IMR-90 (cell line): ENCODE measurements around the gene ADGRD1. TPM values are rescaled to one million over a fixed set of nuclear protein-coding genes. Genes with fewer than 3 reads are reported as not detected.

ENCODE experiments used
- ATAC-seq: fragments of 200-7000 bp; cut with Tn5 transposase; 2 replicates; pipeline ENCODE4 v1.9.1; 2020; ENCODE audit warnings: low read depth, mild to moderate bottlenecking, moderate library complexity
- BruUV-seq: library from RNA; stranded (reverse); fragments of 400-500 nt; replicated peaks from 2 replicates; lab custom pipeline; 2021; lab: Mats Ljungman, UMichigan
- CTCF ChIA-PET: fragments of 300-600 bp; formaldehyde crosslinking; extraction: SDS; loops from one replicate; lab custom pipeline; 2021; ENCODE audit warnings: antibody characterized with exemption; lab: Yijun Ruan, JAX
- POLR2A ChIA-PET: fragments of 300-600 bp; sonication (Branson Sonifier 250); formaldehyde crosslinking; loops from one replicate; lab custom pipeline; 2022; ENCODE audit warnings: antibody characterized with exemption; ENCODE audit not compliant: unreplicated experiment; lab: Charles Lee
- DNase-seq: peaks from one replicate; pipeline ENCODE4 v3.0.0; 2013
- H2AFZ ChIP-seq: replicated peaks from 2 replicates; pipeline ENCODE3; 2013; ENCODE audit warnings: low read length, mild to moderate bottlenecking; ENCODE audit not compliant: poor library complexity
- H2AK5ac ChIP-seq: 2 replicates; pipeline ENCODE4 v1.6.1; 2013; ENCODE audit warnings: low read depth, low read length, inconsistent platforms
- H2AK9ac ChIP-seq: replicated peaks from 2 replicates; pipeline ENCODE3; 2013; ENCODE audit warnings: mild to moderate bottlenecking, low read depth, low read length, moderate library complexity; ENCODE audit not compliant: poor library complexity
- H2BK120ac ChIP-seq: 2 replicates; pipeline ENCODE4 v1.6.1; 2013; ENCODE audit warnings: low read depth, low read length, inconsistent platforms
- H2BK15ac ChIP-seq: 3 replicates; pipeline ENCODE4 v1.6.1; 2013; ENCODE audit warnings: low read depth, low read length, inconsistent platforms
- H2BK20ac ChIP-seq: 2 replicates; pipeline ENCODE4 v1.6.1; 2013; ENCODE audit warnings: low read depth, mild to moderate bottlenecking, inconsistent platforms, low read length, moderate library complexity
- H2BK5ac ChIP-seq: 2 replicates; pipeline ENCODE4 v1.6.1; 2013; ENCODE audit warnings: mild to moderate bottlenecking, low read depth, low read length, inconsistent platforms; ENCODE audit not compliant: poor library complexity, severe bottlenecking
- H3K14ac ChIP-seq: replicated peaks from 2 replicates; pipeline ENCODE4 v1.6.1; 2013; ENCODE audit warnings: low read depth, low read length, inconsistent platforms
- H3K18ac ChIP-seq: 2 replicates; pipeline ENCODE4 v1.6.1; 2013; ENCODE audit warnings: low read depth, low read length, control low read depth
- H3K23ac ChIP-seq: 2 replicates; pipeline ENCODE4 v1.6.1; 2013; ENCODE audit warnings: low read depth, low read length, inconsistent platforms
- H3K27ac ChIP-seq: 2 replicates; pipeline ENCODE4 v1.5.1; 2013; ENCODE audit warnings: mild to moderate bottlenecking, control low read depth, low read length; ENCODE audit not compliant: insufficient read depth
- H3K27me3 ChIP-seq: 2 replicates; pipeline ENCODE4 v1.6.1; 2013; ENCODE audit warnings: low read length; ENCODE audit not compliant: control insufficient read depth, insufficient read depth
- H3K36me3 ChIP-seq: 2 replicates; pipeline ENCODE4 v1.6.1; 2013; ENCODE audit warnings: low read length, mixed read lengths; ENCODE audit not compliant: control insufficient read depth, insufficient read depth
- H3K4ac ChIP-seq: 2 replicates; pipeline ENCODE4 v1.6.1; 2013; ENCODE audit warnings: low read depth, low read length, inconsistent platforms
- H3K4me1 ChIP-seq: 2 replicates; pipeline ENCODE4 v1.6.1; 2013; ENCODE audit warnings: low read length, mixed read lengths; ENCODE audit not compliant: control insufficient read depth, insufficient read depth
- H3K4me2 ChIP-seq: 2 replicates; pipeline ENCODE4 v1.6.1; 2013; ENCODE audit warnings: low read depth, mild to moderate bottlenecking, control low read depth, low read length, moderate library complexity
- H3K4me3 ChIP-seq: 2 replicates; pipeline ENCODE4 v1.5.1; 2013; ENCODE audit warnings: low read depth, mild to moderate bottlenecking, control low read depth, low read length, moderate library complexity; ENCODE audit not compliant: insufficient read depth
- H3K56ac ChIP-seq: 2 replicates; pipeline ENCODE4 v1.6.1; 2013; ENCODE audit warnings: low read length, inconsistent platforms; ENCODE audit not compliant: insufficient read depth; ENCODE audit errors: extremely low read depth
- H3K79me1 ChIP-seq, 2 experiments: 2 replicates each; pipeline ENCODE4 v1.6.1; 2013; ENCODE audit warnings: low read length in 2 of 2, inconsistent platforms in 1 of 2, low read depth in 1 of 2
- H3K9ac ChIP-seq: 2 replicates; pipeline ENCODE4 v1.6.1; 2013; ENCODE audit warnings: low read depth, low read length, control low read depth
- H3K9me1 ChIP-seq: 2 replicates; pipeline ENCODE4 v1.6.1; 2013; ENCODE audit warnings: low read length, inconsistent platforms; ENCODE audit not compliant: insufficient read depth
- H3K9me3 ChIP-seq: 2 replicates; pipeline ENCODE4 v1.6.1; 2013; ENCODE audit warnings: low read length; ENCODE audit not compliant: control insufficient read depth, insufficient read depth
- H4K20me1 ChIP-seq: 2 replicates; pipeline ENCODE4 v1.6.1; 2013; ENCODE audit warnings: low read length, inconsistent platforms; ENCODE audit not compliant: insufficient read depth
- H4K5ac ChIP-seq: 2 replicates; pipeline ENCODE4 v1.6.1; 2013; ENCODE audit warnings: mild to moderate bottlenecking, low read depth, low read length, control low read depth
- H4K8ac ChIP-seq, 2 experiments: 2 replicates each; pipeline ENCODE4 v1.6.1; 2013; ENCODE audit warnings: low read depth in 2 of 2, low read length in 2 of 2, control low read depth in 1 of 2, inconsistent platforms in 1 of 2
- H4K91ac ChIP-seq: 2 replicates; pipeline ENCODE4 v1.6.1; 2013; ENCODE audit warnings: low read depth, low read length, inconsistent platforms; ENCODE audit not compliant: insufficient read depth
- BHLHE40 ChIP-seq: fragments of 150-350 bp; IDR thresholded peaks from 2 replicates; pipeline ENCODE4 v1.6.1; 2016; ENCODE audit warnings: mild to moderate bottlenecking, low read depth, low read length
- CEBPB ChIP-seq: IDR thresholded peaks from 2 replicates; pipeline ENCODE4 v1.6.1; 2012; ENCODE audit warnings: low read depth, low read length, improper control_type of control experiment
- CHD1 ChIP-seq: IDR thresholded peaks from 2 replicates; pipeline ENCODE4 v1.6.1; 2012; ENCODE audit warnings: low read depth, low read length, improper control_type of control experiment
- FOS ChIP-seq: fragments of 150-350 bp; IDR thresholded peaks from 2 replicates; pipeline ENCODE4 v1.6.1; 2016; ENCODE audit warnings: low read depth, low read length
- MAFK ChIP-seq: IDR thresholded peaks from 2 replicates; pipeline ENCODE4 v1.6.1; 2012; ENCODE audit warnings: low read depth, low read length, improper control_type of control experiment
- POLR2A ChIP-seq: IDR thresholded peaks from 2 replicates; pipeline ENCODE4 v1.6.1; 2012; ENCODE audit warnings: mild to moderate bottlenecking, low read depth, low read length
- RAD21 ChIP-seq: IDR thresholded peaks from 2 replicates; pipeline ENCODE4 v1.6.1; 2012; ENCODE audit warnings: low read length, improper control_type of control experiment
- RFX5 ChIP-seq: IDR thresholded peaks from 2 replicates; pipeline ENCODE4 v1.8.0; 2012; ENCODE audit warnings: low read depth, mild to moderate bottlenecking, low read length, moderate library complexity
- SMC3 ChIP-seq: fragments of 150-350 bp; IDR thresholded peaks from 2 replicates; pipeline ENCODE4 v1.6.1; 2016; ENCODE audit warnings: low read depth, mild to moderate bottlenecking, antibody characterized with exemption, low read length, moderate library complexity
- WGBS, 2 experiments: methylation state at CpG; one replicate each; pipeline versions ENCODE4 v1.1.5 to v1.1.7; 2013; ENCODE audit warnings: missing lambda C conversion rate in 2 of 2; ENCODE audit not compliant: insufficient read length in 1 of 2; ENCODE audit errors: extremely low coverage in 2 of 2; 5-methylcytosine and 5-hydroxymethylcytosine counted together
- dilution Hi-C: fragments of 300-500 bp; cut with HindIII; formaldehyde crosslinking; loops from one replicate; pipeline ENCODE4 v1.14.3; 2018; ENCODE audit warnings: low sequenced_read_pairs; ENCODE audit not compliant: unreplicated experiment
- in situ Hi-C: fragments of 300-500 bp; cut with MboI; formaldehyde crosslinking; loops from 3 replicates; pipeline ENCODE4 v1.14.3; 2019; ENCODE audit warnings: low sequenced_read_pairs, inconsistent platforms, mixed read lengths
- intact Hi-C: fragments of 100-400 bp; cut with micrococcal nuclease; formaldehyde crosslinking; loops from 2 replicates; pipeline ENCODE4 v1.10.0; 2022
- polyA plus RNA-seq, 3 experiments: library from polyadenylated mRNA; depleted of rRNA; stranded (reverse); fragments of >200 nt; gene quantifications; 2 replicates each; pipeline ENCODE4 v1.2.3, GENCODE V29; 2012; ENCODE audit warnings: low replicate concordance in 1 of 3
- total RNA-seq: library from RNA; depleted of rRNA; stranded (reverse); fragments of >200 nt; gene quantifications from 2 replicates; pipeline ENCODE4 v1.2.3, GENCODE V29; 2012
- TF ChIP-seq, protein P1 (sequence below): fragments of 150-350 bp; IDR thresholded peaks from 2 replicates; pipeline ENCODE4 v1.6.1; 2016; ENCODE audit warnings: low read depth, mild to moderate bottlenecking, low read length, moderate library complexity, borderline replicate concordance

ADGRD1 gene
- total and polyA plus RNA-seq, 2 of the 4 experiments (the other 2 are of a cell fraction) = not detected

DNA sequence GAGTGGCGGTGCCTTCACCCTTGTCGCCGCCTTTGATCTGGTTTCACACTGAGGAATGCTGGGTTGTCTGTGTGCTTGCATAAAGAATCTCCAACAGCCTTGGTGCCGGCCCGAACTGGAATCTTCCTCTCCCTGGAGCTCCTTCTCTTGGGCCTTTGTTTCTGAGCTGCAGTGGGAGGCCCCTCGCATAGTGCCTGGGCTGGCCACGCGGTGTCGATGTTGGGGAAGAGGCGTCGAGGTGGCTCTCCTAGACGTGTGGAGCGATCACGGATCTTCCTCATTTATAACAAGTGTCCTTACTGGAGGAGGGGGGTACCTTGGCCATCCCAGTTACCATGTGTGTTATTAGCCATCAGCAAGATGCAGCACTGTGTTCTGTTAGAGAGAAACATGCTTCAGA is 60.6 kb downstream of the ADGRD1 start:
- H3K18ac ChIP-seq = no peak overlapping the region
- H2BK20ac ChIP-seq = no peak overlapping the region
- no peak overlapping the region for H3K27ac ChIP-seq
- intact Hi-C loops = no loop called here
- peaks cover 46% of the 10 kb centered on the region for H3K9me3 ChIP-seq
- H3K4ac ChIP-seq = no peak overlapping the region
- no peak overlapping the region for H3K23ac ChIP-seq
- H3K27me3 ChIP-seq = no peaks in the 10 kb centered on the region
- no TSS peak for BruUV-seq
- no peak overlapping the region for H4K91ac ChIP-seq
- no peak overlapping the region for H2AK5ac ChIP-seq
- H2BK15ac ChIP-seq = no peak overlapping the region
- no peaks in the 10 kb centered on the region for H3K9me1 ChIP-seq
- H4K20me1 ChIP-seq = no peaks in the 10 kb centered on the region
- H2AK9ac ChIP-seq = no peak overlapping the region
- no CpG with 5 or more reads among the region's 14 CpGs for WGBS, 2 experiments
- dilution Hi-C loops = no loop called here
- H3K4me3 ChIP-seq = no peak overlapping the region
- H3K79me1 ChIP-seq = no peaks in the 10 kb centered on the region
- no peak overlapping the region for H2BK5ac ChIP-seq
- DNase-seq (no peak), ATAC-seq (no peak)
- no peak overlapping the region for H2AFZ ChIP-seq
- H2BK120ac ChIP-seq = no peak overlapping the region
- H3K4me1 ChIP-seq = no peaks in the 10 kb centered on the region
- in situ Hi-C loops = no loop called here
- CTCF ChIA-PET = no interaction called here
- H3K56ac ChIP-seq = no peak overlapping the region
- no peak overlapping the region for H3K9ac ChIP-seq
- H3K36me3 ChIP-seq = no peaks in the 10 kb centered on the region
- no peak overlapping the region for H4K8ac ChIP-seq
- no peak overlapping the region for H3K4me2 ChIP-seq
- H3K14ac ChIP-seq = no peak overlapping the region
- H4K5ac ChIP-seq = no peak overlapping the region
- no peak for TF ChIP-seq SMC3
- TF ChIP-seq MAFK = no peak
- TF ChIP-seq, protein P1, sequence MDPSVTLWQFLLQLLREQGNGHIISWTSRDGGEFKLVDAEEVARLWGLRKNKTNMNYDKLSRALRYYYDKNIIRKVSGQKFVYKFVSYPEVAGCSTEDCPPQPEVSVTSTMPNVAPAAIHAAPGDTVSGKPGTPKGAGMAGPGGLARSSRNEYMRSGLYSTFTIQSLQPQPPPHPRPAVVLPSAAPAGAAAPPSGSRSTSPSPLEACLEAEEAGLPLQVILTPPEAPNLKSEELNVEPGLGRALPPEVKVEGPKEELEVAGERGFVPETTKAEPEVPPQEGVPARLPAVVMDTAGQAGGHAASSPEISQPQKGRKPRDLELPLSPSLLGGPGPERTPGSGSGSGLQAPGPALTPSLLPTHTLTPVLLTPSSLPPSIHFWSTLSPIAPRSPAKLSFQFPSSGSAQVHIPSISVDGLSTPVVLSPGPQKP = no peak
- no peak for TF ChIP-seq CHD1
- TF ChIP-seq CEBPB = no peak
- no peak for TF ChIP-seq BHLHE40
- no peak for TF ChIP-seq RFX5
- no peak for TF ChIP-seq FOS
- TF ChIP-seq RAD21 = no peak
- no peak for TF ChIP-seq POLR2A
- POLR2A ChIA-PET = no interaction called here
